ENCODE data around the gene CSNK2B. TPM values are rescaled to one million over a fixed set of nuclear protein-coding genes. Genes with fewer than 3 reads are reported as not detected.

Gene CSNK2B
- total and polyA plus RNA-seq, 3 donors from 2014 or later: 397 to 523 (median 421) TPM

- Histone ChIP-seq H3K4me3 (no peak overlapping the region), H3K9me3 (no peaks in the 10 kb centered on the region), H3K27me3 (no peaks in the 10 kb centered on the region), H3K4me1 (peaks cover 9% of the 10 kb centered on the region), H3K27ac (no peak overlapping the region), H3K36me3 (ENCODE audit: low read depth, missing control alignments) (peaks cover 3% of the 10 kb centered on the region)
- TF ChIP-seq CTCF (IDR thresholded peaks at IDR 0.05) (no peak), POLR2A (IDR thresholded peaks at IDR 0.05) (no peak)
- WGBS, 2 donors: 86 to 94% methylated on average over 9 to 10 of the region's 10 CpGs
- DNase-seq: no peak
- intact Hi-C loops (cut with DNase I; ENCODE audit: low total_unique reads): no loop called here
Observed at GRCh38 chr6:31626952-31627351, 38.9 kb upstream of the CSNK2B start.

- WGBS, 2 donors: 94 to 100% methylated on average over 3 to 19 of the region's 19 CpGs
- intact Hi-C loops (cut with DNase I; ENCODE audit: low total_unique reads): no loop called here
Observed at GRCh38 chr6:31627690-31628287, 38.1 kb upstream of the CSNK2B start.

GRCh38 chr6:31629014-31629413, 36.9 kb upstream of the CSNK2B start:
- 85 to 86% methylated on average over 7 of the region's 7 CpGs for WGBS, 2 donors
- TF ChIP-seq POLR2A (IDR thresholded peaks at IDR 0.05): no peak
- TF ChIP-seq CTCF (IDR thresholded peaks at IDR 0.05): no peak
- no peak for DNase-seq

More at GRCh38 chr6:31627690-31628287, 38.1 kb upstream of the CSNK2B start:
- no peak for DNase-seq
- TF ChIP-seq CTCF (IDR thresholded peaks at IDR 0.05) (no peak), POLR2A (IDR thresholded peaks at IDR 0.05) (no peak)
- H3K9me3 ChIP-seq: no peaks in the 10 kb centered on the region
- H3K4me3 ChIP-seq: no peak overlapping the region
- peaks cover 3% of the 10 kb centered on the region for H3K4me1 ChIP-seq
- H3K27me3 ChIP-seq: no peaks in the 10 kb centered on the region
- H3K36me3 ChIP-seq (ENCODE audit: low read depth, missing control alignments): peaks cover 3% of the 10 kb centered on the region
- no peak overlapping the region for H3K27ac ChIP-seq

GRCh38 chr6:31630177-31630934, 35.5 kb upstream of the CSNK2B start:
- Histone ChIP-seq H3K4me3 (no peak overlapping the region), H3K27ac (no peak overlapping the region), H3K9me3 (no peaks in the 10 kb centered on the region), H3K36me3 (ENCODE audit: low read depth, missing control alignments) (peaks cover 3% of the 10 kb centered on the region), H3K4me1 (peaks cover 4% of the 10 kb centered on the region), H3K27me3 (no peaks in the 10 kb centered on the region)
- DNase-seq: no peak
- intact Hi-C loops (cut with DNase I; ENCODE audit: low total_unique reads): no loop called here
- no peak for TF ChIP-seq CTCF (IDR thresholded peaks at IDR 0.05)
- 90% methylated on average over 23 to 25 of the region's 25 CpGs for WGBS, 2 donors

More at GRCh38 chr6:31629014-31629413, 36.9 kb upstream of the CSNK2B start:
- H3K27me3 ChIP-seq: no peaks in the 10 kb centered on the region
- intact Hi-C loops (cut with DNase I; ENCODE audit: low total_unique reads): no loop called here
- H3K36me3 ChIP-seq (ENCODE audit: low read depth, missing control alignments): peaks cover 3% of the 10 kb centered on the region
- no peak overlapping the region for H3K4me3 ChIP-seq
- H3K9me3 ChIP-seq: no peaks in the 10 kb centered on the region
- no peak overlapping the region for H3K27ac ChIP-seq
- peaks cover 4% of the 10 kb centered on the region for H3K4me1 ChIP-seq

All from testis (tissue), 3 donors.